K562 (cell line): ENCODE measurements around the gene LZTR1. TPM values are rescaled to one million over a fixed set of nuclear protein-coding genes. Genes with fewer than 3 reads are reported as not detected.

Source experiments
- BRF1 ChIP-seq: IDR thresholded peaks from 3 replicates; pipeline ENCODE4 v1.6.1; 2011; ENCODE audit warnings: borderline replicate concordance, mild to moderate bottlenecking; ENCODE audit not compliant: insufficient read length; ENCODE audit errors: extremely low read depth
- CBX8 ChIP-seq: fragments of 200-600 bp; sonication (generic); IDR thresholded peaks from 2 replicates; pipeline ENCODE4 v1.6.1; 2012; ENCODE audit warnings: borderline replicate concordance, mixed run types, low read depth, mild to moderate bottlenecking, moderate library complexity, mixed read lengths, low read length, control low read depth, inconsistent platforms; ENCODE audit not compliant: poor library complexity, severe bottlenecking; ENCODE audit errors: extremely low read depth
- DACH1 ChIP-seq: fragments of 450-650 bp; IDR thresholded peaks from 2 replicates; pipeline ENCODE4 v1.6.1; 2018; ENCODE audit not compliant: partially characterized antibody
- FIP1L1 ChIP-seq: fragments of 200-400 bp; formaldehyde crosslinking; IDR thresholded peaks from 2 replicates; pipeline ENCODE4 v1.6.1; 2018; ENCODE audit warnings: mild to moderate bottlenecking, low read depth, low read length; ENCODE audit not compliant: poor library complexity, severe bottlenecking
- FOXA1 ChIP-seq: fragments of 450-650 bp; IDR thresholded peaks from 2 replicates; pipeline ENCODE4 v1.6.1; 2016; ENCODE audit warnings: mild to moderate bottlenecking, borderline replicate concordance
- GTF2E2 ChIP-seq: fragments of 200-800 bp; sonication (Bioruptor generic); IDR thresholded peaks from 2 replicates; pipeline ENCODE4 v1.6.1; 2016; ENCODE audit warnings: missing genetic modification characterization, missing compliant biosample characterization
- KDM2B ChIP-seq: fragments of 250-450 bp; sonication (Bioruptor Pico); IDR thresholded peaks from 2 replicates; pipeline ENCODE4 v1.8.0; 2021; ENCODE audit warnings: mild to moderate bottlenecking, moderate library complexity
- KDM5B ChIP-seq: fragments of 200-600 bp; sonication (generic); IDR thresholded peaks from 2 replicates; pipeline ENCODE4 v1.6.1; 2012; ENCODE audit warnings: low read depth, mild to moderate bottlenecking, moderate library complexity, low read length, control low read depth, inconsistent platforms; ENCODE audit not compliant: insufficient replicate concordance
- POLR3G ChIP-seq: IDR thresholded peaks from 2 replicates; pipeline ENCODE4 v1.6.1; 2011; ENCODE audit not compliant: insufficient read length, insufficient replicate concordance; ENCODE audit errors: extremely low read depth
- RBM17 ChIP-seq: fragments of 200-400 bp; formaldehyde crosslinking; IDR thresholded peaks from 2 replicates; pipeline ENCODE4 v1.6.1; 2017; ENCODE audit warnings: low read depth, mild to moderate bottlenecking, low read length, borderline replicate concordance
- SMARCC2 ChIP-seq: fragments of 450-650 bp; IDR thresholded peaks from 2 replicates; pipeline ENCODE4 v1.6.1; 2017; ENCODE audit warnings: antibody characterized with exemption, moderate library complexity, mild to moderate bottlenecking, low read depth
- TEAD4 ChIP-seq, 2 experiments: sonication (generic) in 1 of 2; formaldehyde crosslinking in 1 of 2; IDR thresholded peaks; 2 replicates each; pipeline versions ENCODE4 v1.6.1 to v1.8.0; 2012 to 2022; ENCODE audit warnings: borderline replicate concordance in 1 of 2, inconsistent platforms in 1 of 2, low read length in 1 of 2, mild to moderate bottlenecking in 1 of 2, missing genetic modification reagents in 1 of 2
- ZKSCAN8 ChIP-seq: fragments of 200-800 bp; sonication (Bioruptor generic); IDR thresholded peaks from 2 replicates; pipeline ENCODE4 v1.6.1; 2016; ENCODE audit warnings: missing genetic modification characterization, missing compliant biosample characterization
- ZNF398 ChIP-seq: fragments of 250-450 bp; sonication (Bioruptor Pico); IDR thresholded peaks from 2 replicates; pipeline ENCODE4 v1.8.0; 2021; ENCODE audit warnings: moderate library complexity, mild to moderate bottlenecking, inconsistent platforms
- polyA plus RNA-seq, 8 experiments: library from polyadenylated mRNA; depleted of rRNA in 4 of 8; stranded (reverse) in 5 of 8; unstranded in 3 of 8; fragments of >200 nt; fragmentation: Nextera tagmentation in 2 of 8; fragmentation: Illumina TruSeq in 1 of 8; extraction: Ambion mirVana in 2 of 8; extraction: Trizol in 1 of 8; gene quantifications; 2 replicates each; pipeline versions ENCODE4 v1.2.1 to v1.2.3, GENCODE V29; 2011 to 2014; ENCODE audit warnings: inconsistent platforms in 1 of 8, missing spikeins in 1 of 8
- total RNA-seq, 7 experiments: library from RNA; depleted of rRNA in 6 of 7; stranded (reverse); fragments of >200 nt in 6 of 7; fragmentation: Illumina TruSeq in 2 of 7; extraction: Trizol in 2 of 7; gene quantifications; 2 replicates each; pipeline versions ENCODE4 v1.2.1 to v1.2.3, GENCODE V29; 2011 to 2021; ENCODE audit warnings: low replicate concordance in 1 of 7

LZTR1 gene
- total and polyA plus RNA-seq, 9 of the 15 experiments (the other 6 are each of a cell fraction or from before 2014, with no cell fraction given), result 2.2 to 135 (median 63.0) TPM

GRCh38 chr22:20959578-20960461 is 22.3 kb upstream of the LZTR1 start (continued):
- no peak for TF ChIP-seq ZKSCAN8
- TF ChIP-seq KDM2B (CRISPR knock-in tag), result no peak
- TF ChIP-seq POLR3G, result no peak
- no peak for TF ChIP-seq ZNF398 (CRISPR knock-in tag)
- TF ChIP-seq GTF2E2, result no peak
- no peak for TF ChIP-seq CBX8
- no peak for TF ChIP-seq TEAD4 (IDR thresholded peaks at IDR 0.05; ENCODE audit: low read length)
- TF ChIP-seq TEAD4 (CRISPR knock-in tag; IDR thresholded peaks at IDR 0.05; ENCODE audit: borderline replicate concordance), result peak; percentile 84; the same call in 1 of the 2 replicates
- no peak for TF ChIP-seq SMARCC2
- TF ChIP-seq BRF1, result no peak
- TF ChIP-seq RBM17, result no peak
- TF ChIP-seq FIP1L1, result no peak
- no peak for TF ChIP-seq FOXA1
- TF ChIP-seq DACH1, result peak; percentile 33
- no peak for TF ChIP-seq KDM5B
